H1 (cell line): Measurements from ENCODE around the gene SLC24A4. TPM values are rescaled to one million over a fixed set of nuclear protein-coding genes. Genes with fewer than 3 reads are reported as not detected.

ENCODE experiments used
- CEBPB ChIP-seq: IDR thresholded peaks from 2 replicates; pipeline ENCODE4 v1.6.1; 2012; ENCODE audit warnings: low read depth, low read length
- RAD21 ChIP-seq, 2 experiments: IDR thresholded peaks in 1 of 2; conservative IDR thresholded peaks in 1 of 2; 2 replicates each; pipeline ENCODE4 v1.6.1; 2011; ENCODE audit warnings: low read depth in 2 of 2, low read length in 2 of 2, improper control_type of control experiment in 1 of 2, inconsistent platforms in 1 of 2, mild to moderate bottlenecking in 1 of 2, moderate library complexity in 1 of 2
- polyA plus RNA-seq, 7 experiments: library from polyadenylated mRNA; depleted of rRNA in 3 of 7; stranded (reverse) in 5 of 7; unstranded in 2 of 7; fragments of >200 nt in 5 of 7; fragments of 200-250 nt in 2 of 7; gene quantifications; 1 replicate in 5 of 7; 2 replicates in 1 of 7; 4 replicates in 1 of 7; pipeline versions ENCODE4 v1.2.1 to v1.2.3, GENCODE V29; 2011 to 2013; ENCODE audit warnings: missing spikeins in 2 of 7, mixed read lengths in 2 of 7
- total RNA-seq: library from RNA; stranded (reverse); fragmentation: NEBNext Ultra II Directional; extraction: Animal tissue kit (Norgen Biotek cat#: 25700); gene quantifications from 2 replicates; pipeline ENCODE4 v1.2.1, GENCODE V29; 2021

SLC24A4 gene
- total and polyA plus RNA-seq, 2 of the 8 experiments (the other 6 are each of a cell fraction or from before 2014, with no cell fraction given) = 0.27 to 0.89 TPM

- no peak for TF ChIP-seq RAD21 (IDR thresholded peaks at IDR 0.05 in 1 of 2, conservative IDR thresholded peaks at IDR 0.05 in 1 of 2; ENCODE audit: low read depth in 2 of 2, low read length in 2 of 2)
- TF ChIP-seq CEBPB = no peak
Observed at GRCh38 chr14:92453691-92454090, 130.7 kb downstream of the SLC24A4 start (continued).
